SK-MEL-5 (cell line): ENCODE data around the gene CCDC93. TPM values are rescaled to one million over a fixed set of nuclear protein-coding genes. Genes with fewer than 3 reads are reported as not detected.
"Not testable (repeated sequence)": the region's sequence is repeated elsewhere in the genome, so short reads cannot be mapped to it uniquely, and the experiment has no call there.

ENCODE experiments used
- DNase-seq: peaks from one replicate; pipeline ENCODE4 v3.0.0-alpha.2; 2016; ENCODE audit warnings: low read depth, low spot score
- in situ Hi-C: cut with HindIII; loops from 2 replicates; pipeline ENCODE4 v1.10.0; 2016; ENCODE audit warnings: low sequenced_read_pairs, high pct_unique_total_duplicates, low pct_unique_long_range_greater_than_20kb
- total RNA-seq: library from RNA; depleted of rRNA; stranded (reverse); fragments of >200 nt; shearing (Covaris generic); gene quantifications from 2 replicates; pipeline ENCODE4 v1.2.3, GENCODE V29; 2014

CCDC93 gene
- total RNA-seq, 1 experiment from 2014 or later, result 20.9 TPM

- no peak for DNase-seq
- in situ Hi-C loops, result no loop called here
These were observed 35.4 kb upstream of the CCDC93 start for GRCh38 chr2:118049140-118049815.

GRCh38 chr2:118048401-118048800, 34.5 kb upstream of the CCDC93 start:
- no peak for DNase-seq
- in situ Hi-C loops, result no loop called here

- in situ Hi-C loops, result no loop called here
- DNase-seq, result no peak
These were observed 33.5 kb upstream of the CCDC93 start for GRCh38 chr2:118047380-118047826.

- DNase-seq, result peak; percentile 56
- in situ Hi-C loops, result no loop called here
These were observed 32.9 kb upstream of the CCDC93 start for GRCh38 chr2:118046634-118047210.

- in situ Hi-C loops, result no loop called here
- DNase-seq, result no peak
These were observed 31.4 kb upstream of the CCDC93 start for GRCh38 chr2:118045286-118045685.

GRCh38 chr2:118044854-118045253, 31.0 kb upstream of the CCDC93 start:
- no peak for DNase-seq
- in situ Hi-C loops, result no loop called here

GRCh38 chr2:118044103-118044716, 30.3 kb upstream of the CCDC93 start:
- in situ Hi-C loops, result no loop called here
- no peak for DNase-seq

GRCh38 chr2:118040891-118041290, 27.0 kb upstream of the CCDC93 start:
- in situ Hi-C loops, result no loop called here
- DNase-seq, result no peak

GRCh38 chr2:118032169-118033013, 18.5 kb upstream of the CCDC93 start:
- DNase-seq, result peak; percentile 62
- in situ Hi-C loops, result no loop called here

- no peak for DNase-seq
- in situ Hi-C loops, result no loop called here
These were observed 17.7 kb upstream of the CCDC93 start for GRCh38 chr2:118031566-118031965.

- in situ Hi-C loops, result no loop called here
- no peak for DNase-seq
These were observed 15.2 kb upstream of the CCDC93 start for GRCh38 chr2:118029025-118029424.

GRCh38 chr2:118021356-118021755, 7.5 kb upstream of the CCDC93 start:
- in situ Hi-C loops, result no loop called here
- no peak for DNase-seq

- no peak for DNase-seq
- in situ Hi-C loops, result no loop called here
These were observed 6.0 kb upstream of the CCDC93 start for GRCh38 chr2:118019821-118020220.

GRCh38 chr2:118016911-118017310, 3.0 kb upstream of the CCDC93 start:
- in situ Hi-C loops, result no loop called here
- DNase-seq, result peak; percentile 50

- DNase-seq, in situ Hi-C loops: not testable (repeated sequence)
These were observed 1.9 kb upstream of the CCDC93 start for GRCh38 chr2:118015761-118016160.

- no peak for DNase-seq
- in situ Hi-C loops, result no loop called here
These were observed 588 bp upstream of the CCDC93 start for GRCh38 chr2:118014492-118014824.

GRCh38 chr2:118013221-118013723, 598 bp downstream of the CCDC93 start:
- no peak for DNase-seq
- in situ Hi-C loops, result no loop called here

- in situ Hi-C loops, result no loop called here
These were observed 1.1 kb downstream of the CCDC93 start for GRCh38 chr2:118012778-118013177.

More at GRCh38 chr2:118012778-118013177, 1.1 kb downstream of the CCDC93 start:
- no peak for DNase-seq
